GM13977 (cell line): ENCODE measurements around the gene NUP133.
"Not testable (repeated sequence)": the region's sequence is repeated elsewhere in the genome, so short reads cannot be mapped to it uniquely, and the experiment has no call there.

Source experiments
- DNase-seq: peaks from one replicate; pipeline ENCODE4 v3.0.0; 2012; ENCODE audit warnings: low spot score
- CTCF ChIP-seq: IDR thresholded peaks from 2 replicates; pipeline ENCODE4 v1.5.1; 2012; ENCODE audit warnings: mild to moderate bottlenecking, control low read depth; ENCODE audit not compliant: insufficient read depth; ENCODE audit errors: extremely low read depth, missing control alignments
- in situ Hi-C: fragments of 300-500 bp; cut with MboI; formaldehyde crosslinking; loops from one replicate; pipeline ENCODE4 v1.12.0; 2022; ENCODE audit warnings: low sequenced_read_pairs, low pct_unique_long_range_greater_than_20kb, mixed read lengths, inconsistent platforms; ENCODE audit not compliant: unreplicated experiment

Gene NUP133

GRCh38 chr1:229407206-229408026 lies 100.7 kb downstream of the NUP133 start:
- no peak for DNase-seq
- in situ Hi-C loops: no loop called here
- TF ChIP-seq CTCF: no peak

GRCh38 chr1:229406798-229407197 lies 101.3 kb downstream of the NUP133 start:
- in situ Hi-C loops: no loop called here
- TF ChIP-seq CTCF: no peak
- DNase-seq: no peak

GRCh38 chr1:229403573-229403972 lies 104.6 kb downstream of the NUP133 start:
- TF ChIP-seq CTCF: no peak
- no peak for DNase-seq
- in situ Hi-C loops: no loop called here

GRCh38 chr1:229402993-229403392 lies 105.1 kb downstream of the NUP133 start:
- no peak for DNase-seq
- in situ Hi-C loops: no loop called here
- no peak for TF ChIP-seq CTCF

- DNase-seq, in situ Hi-C loops: not testable (repeated sequence)
Observed at GRCh38 chr1:229402329-229402728, 105.8 kb downstream of the NUP133 start.

- TF ChIP-seq CTCF: no peak
- in situ Hi-C loops: no loop called here
- DNase-seq: no peak
Observed at GRCh38 chr1:229397762-229398161, 110.4 kb downstream of the NUP133 start.

- DNase-seq: no peak
- TF ChIP-seq CTCF: no peak
- in situ Hi-C loops: no loop called here
Observed at GRCh38 chr1:229396585-229397206, 111.4 kb downstream of the NUP133 start.

GRCh38 chr1:229394517-229394916 lies 113.6 kb downstream of the NUP133 start:
- in situ Hi-C loops, DNase-seq: not testable (repeated sequence)
